Right atrium auricular region (tissue), 2 donors: Measurements from ENCODE around the gene FKBP11. TPM values are rescaled to one million over a fixed set of nuclear protein-coding genes. Genes with fewer than 3 reads are reported as not detected.

Experiments
- DNase-seq: peaks from one replicate; pipeline ENCODE4 v3.0.0-alpha.2; 2019; ENCODE audit warnings: low spot score
- H3K27ac ChIP-seq, 2 donors: fragments of 200-600 bp; sonication (generic); 1 replicate in 1 of 2; 2 replicates in 1 of 2; pipeline ENCODE4 v1.5.1; 2016 to 2019
- H3K27me3 ChIP-seq, 2 donors: fragments of 200-600 bp; sonication (generic); one replicate each; pipeline versions ENCODE4 v1.5.1 to v1.6.0; 2017 to 2019
- H3K36me3 ChIP-seq: fragments of 200-600 bp; sonication (generic); one replicate; pipeline ENCODE4 v1.5.1; 2016
- H3K4me1 ChIP-seq, 2 donors: fragments of 200-600 bp; sonication (generic); one replicate each; pipeline versions ENCODE4 v1.5.1 to v1.6.0; 2017 to 2019
- H3K4me3 ChIP-seq, 2 donors: fragments of 200-600 bp; sonication (generic); 1 replicate in 1 of 2; 2 replicates in 1 of 2; pipeline ENCODE4 v1.5.1; 2017 to 2019; ENCODE audit warnings: mild to moderate bottlenecking in 1 of 2, moderate library complexity in 1 of 2
- H3K9me3 ChIP-seq, 2 donors: fragments of 200-600 bp; sonication (generic); one replicate each; pipeline ENCODE4 v1.5.1; 2019
- total RNA-seq, 2 donors: library from RNA; depleted of rRNA; stranded (reverse); fragments of >200 nt; gene quantifications; one replicate each; pipeline ENCODE4 v1.1.0, GENCODE V29; 2016
- TF ChIP-seq, protein P1 (sequence below), 2 donors: fragments of 200-600 bp; sonication (generic); IDR thresholded peaks; one replicate each; pipeline ENCODE4 v1.5.1; 2019; ENCODE audit warnings: antibody characterized with exemption in 2 of 2

The FKBP11 gene
- total RNA-seq, 2 donors from 2014 or later = 9.1 to 10.2 TPM

- H3K27me3 ChIP-seq = peaks cover 3 to 6% of the 10 kb centered on the region in 2 donors
Measured at GRCh38 chr12:48966177-48966895, 41.0 kb upstream of the FKBP11 start.

DNA sequence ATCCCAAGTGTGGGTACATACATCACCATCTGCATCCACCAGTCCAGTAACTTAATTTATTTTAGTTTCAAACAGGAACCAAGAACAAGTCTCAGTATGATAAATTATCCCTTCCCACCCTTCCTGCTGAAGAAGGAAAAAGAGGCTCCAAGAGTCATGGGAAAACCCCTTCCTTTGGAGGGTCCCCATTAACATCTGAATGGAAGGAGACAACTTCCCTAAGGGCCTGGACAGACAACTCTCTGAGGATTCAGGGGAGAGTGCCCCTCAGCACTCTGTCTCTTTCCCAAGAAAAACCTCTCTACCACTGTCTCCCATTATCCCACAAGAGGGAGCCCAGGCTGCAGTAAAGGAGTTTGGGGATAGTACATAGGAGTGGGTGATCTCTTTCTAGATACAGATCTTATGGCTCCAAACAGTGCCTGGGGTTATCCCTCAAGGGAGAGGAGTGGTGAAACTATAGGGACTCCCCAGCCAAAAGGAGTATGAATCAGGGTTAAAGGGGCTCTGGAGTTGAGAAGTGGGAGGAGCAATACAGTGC, 40.1 kb upstream of the FKBP11 start:
- no peaks in the 10 kb centered on the region for H3K9me3 ChIP-seq
- H3K36me3 ChIP-seq = no peaks in the 10 kb centered on the region
- TF ChIP-seq, protein P1, sequence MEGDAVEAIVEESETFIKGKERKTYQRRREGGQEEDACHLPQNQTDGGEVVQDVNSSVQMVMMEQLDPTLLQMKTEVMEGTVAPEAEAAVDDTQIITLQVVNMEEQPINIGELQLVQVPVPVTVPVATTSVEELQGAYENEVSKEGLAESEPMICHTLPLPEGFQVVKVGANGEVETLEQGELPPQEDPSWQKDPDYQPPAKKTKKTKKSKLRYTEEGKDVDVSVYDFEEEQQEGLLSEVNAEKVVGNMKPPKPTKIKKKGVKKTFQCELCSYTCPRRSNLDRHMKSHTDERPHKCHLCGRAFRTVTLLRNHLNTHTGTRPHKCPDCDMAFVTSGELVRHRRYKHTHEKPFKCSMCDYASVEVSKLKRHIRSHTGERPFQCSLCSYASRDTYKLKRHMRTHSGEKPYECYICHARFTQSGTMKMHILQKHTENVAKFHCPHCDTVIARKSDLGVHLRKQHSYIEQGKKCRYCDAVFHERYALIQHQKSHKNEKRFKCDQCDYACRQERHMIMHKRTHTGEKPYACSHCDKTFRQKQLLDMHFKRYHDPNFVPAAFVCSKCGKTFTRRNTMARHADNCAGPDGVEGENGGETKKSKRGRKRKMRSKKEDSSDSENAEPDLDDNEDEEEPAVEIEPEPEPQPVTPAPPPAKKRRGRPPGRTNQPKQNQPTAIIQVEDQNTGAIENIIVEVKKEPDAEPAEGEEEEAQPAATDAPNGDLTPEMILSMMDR (IDR thresholded peaks at IDR 0.05) = no peak
- DNase-seq = no peak
- no peaks in the 10 kb centered on the region for H3K27me3 ChIP-seq
- no peak overlapping the region for H3K27ac ChIP-seq
- no peak overlapping the region for H3K4me3 ChIP-seq
- peaks cover 0 to 9% of the 10 kb centered on the region in 2 donors for H3K4me1 ChIP-seq

More at GRCh38 chr12:48966177-48966895, 41.0 kb upstream of the FKBP11 start:
- Histone ChIP-seq H3K4me3 (no peak overlapping the region), H3K4me1 (peaks cover 0 to 17% of the 10 kb centered on the region in 2 donors), H3K27ac (no peak overlapping the region), H3K36me3 (no peaks in the 10 kb centered on the region), H3K9me3 (no peaks in the 10 kb centered on the region)
- DNase-seq = no peak
- TF ChIP-seq, protein P1 (IDR thresholded peaks at IDR 0.05) = no peak

GRCh38 chr12:48961801-48962200, 36.5 kb upstream of the FKBP11 start:
- Histone ChIP-seq H3K4me1 (peaks cover 0 to 7% of the 10 kb centered on the region in 2 donors), H3K9me3 (no peaks in the 10 kb centered on the region), H3K27ac (no peak overlapping the region), H3K4me3 (no peak overlapping the region), H3K36me3 (no peaks in the 10 kb centered on the region), H3K27me3 (no peaks in the 10 kb centered on the region)
- TF ChIP-seq, protein P1 (IDR thresholded peaks at IDR 0.05) = no peak
- no peak for DNase-seq

DNA sequence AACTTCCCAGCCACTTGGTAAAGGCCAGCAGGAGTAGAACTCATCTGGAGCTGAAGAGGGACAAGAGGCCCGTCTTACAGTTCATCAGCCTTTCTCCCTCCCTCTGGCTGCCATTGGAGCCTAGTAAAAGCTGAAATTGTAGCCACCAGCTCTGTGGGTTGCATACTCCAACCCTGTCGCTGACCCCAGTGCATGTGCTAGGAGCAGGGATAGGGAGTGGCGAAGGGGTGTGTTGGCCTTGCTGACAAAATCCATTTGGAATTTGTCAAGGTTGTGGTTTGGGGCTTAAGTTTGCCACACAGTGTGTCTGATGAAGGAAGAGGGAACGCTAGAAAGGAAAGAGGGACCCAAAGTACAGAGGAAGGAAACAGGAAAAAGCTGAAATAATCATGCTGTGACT, 36.0 kb upstream of the FKBP11 start:
- Histone ChIP-seq H3K4me1 (peaks cover 0 to 11% of the 10 kb centered on the region in 2 donors), H3K4me3 (no peak overlapping the region), H3K27me3 (no peaks in the 10 kb centered on the region), H3K9me3 (no peaks in the 10 kb centered on the region), H3K36me3 (no peaks in the 10 kb centered on the region), H3K27ac (no peak overlapping the region)
- no peak for DNase-seq
- TF ChIP-seq, protein P1 (IDR thresholded peaks at IDR 0.05) = no peak

GRCh38 chr12:48960834-48961233, 35.5 kb upstream of the FKBP11 start:
- H3K27me3 ChIP-seq = no peaks in the 10 kb centered on the region
- H3K4me1 ChIP-seq = peaks cover 0 to 16% of the 10 kb centered on the region in 2 donors
- H3K36me3 ChIP-seq = no peaks in the 10 kb centered on the region
- H3K4me3 ChIP-seq = no peak overlapping the region
- H3K9me3 ChIP-seq = no peaks in the 10 kb centered on the region
- H3K27ac ChIP-seq = no peak overlapping the region
- DNase-seq = no peak
- TF ChIP-seq, protein P1 (IDR thresholded peaks at IDR 0.05) = no peak
